ENCODE results near the gene GBX1. TPM values are rescaled to one million over a fixed set of nuclear protein-coding genes. Genes with fewer than 3 reads are reported as not detected.

Gene GBX1
- polyA plus RNA-seq, 1 donor (not counting 4 experiments of a cell fraction or from before 2014, with no cell fraction given), result not detected

GRCh38 chr7:151211155-151211772 is 43.8 kb upstream of the GBX1 start:
- no peak overlapping the region for H3K9ac ChIP-seq (ENCODE audit: control insufficient read depth, extremely low read depth, insufficient read depth, low read length)
- H4K20me1 ChIP-seq (ENCODE audit: control insufficient read depth, extremely low read depth, insufficient read depth, low read length), result no peaks in the 10 kb centered on the region
- no peak overlapping the region for H3K4me3 ChIP-seq (ENCODE audit: control insufficient read depth in 2 of 3, extremely low read depth in 1 of 3, insufficient read depth in 2 of 3, low read depth in 1 of 3, low read length in 3 of 3)
- peaks cover 2% of the 10 kb centered on the region for H3K9me1 ChIP-seq (ENCODE audit: control insufficient read depth, extremely low read depth, insufficient read depth, low read length)
- FAIRE-seq, result no peak
- H3K27ac ChIP-seq (ENCODE audit: control insufficient read depth, insufficient read depth, low read length), result no peak overlapping the region
- H2AFZ ChIP-seq (ENCODE audit: control insufficient read depth, low read length), result no peak overlapping the region
- peaks cover 19 to 22% of the 10 kb centered on the region in 2 experiments for H3K36me3 ChIP-seq (ENCODE audit: control insufficient read depth in 2 of 2, extremely low read depth in 1 of 2, insufficient read depth in 2 of 2, low read length in 2 of 2)
- dilution Hi-C loops (cut with MboI; ENCODE audit: extremely low pct_ligation_motif_present, low sequenced_read_pairs), result no loop called here
- H3K4me2 ChIP-seq (ENCODE audit: control insufficient read depth, extremely low read depth, insufficient read depth, low read depth, low read length), result no peak overlapping the region
- peaks cover 2% of the 10 kb centered on the region for H3K27me3 ChIP-seq (ENCODE audit: control insufficient read depth, extremely low read depth, insufficient read depth, low read length)
- no peak for TF ChIP-seq CTCF (optimal IDR thresholded peaks at IDR 0.05 in 1 of 3, IDR thresholded peaks at IDR 0.05 in 1 of 3, conservative IDR thresholded peaks at IDR 0.05 in 1 of 3; ENCODE audit: extremely low read depth in 1 of 3, insufficient read depth in 2 of 3, low read length in 3 of 3)
- TF ChIP-seq EZH2 (IDR thresholded peaks at IDR 0.05; ENCODE audit: low read length), result no peak
- H3K79me2 ChIP-seq (ENCODE audit: control insufficient read depth, insufficient read depth, low read length), result no peaks in the 10 kb centered on the region
- no peaks in the 10 kb centered on the region for H3K9me3 ChIP-seq (ENCODE audit: control insufficient read depth, low read depth, low read length)
- DNase-seq (ENCODE audit: low read depth, low spot score), result no peak
- no peaks in the 10 kb centered on the region for H3K4me1 ChIP-seq (ENCODE audit: control insufficient read depth, extremely low read depth, insufficient read depth, low read length)

GRCh38 chr7:151210087-151210854 is 42.8 kb upstream of the GBX1 start, which contains the start of gene H2BK1:
H2BK1 (minus strand) TSS chr7:151210488; CDS start chr7:151210318, 170 bp downstream.
- Histone ChIP-seq H3K27ac (ENCODE audit: control insufficient read depth, insufficient read depth, low read length) (no peak within 1 kb of the TSS), H3K79me2 (ENCODE audit: control insufficient read depth, insufficient read depth, low read length) (no peaks in the 10 kb centered on the region), H3K4me2 (ENCODE audit: control insufficient read depth, extremely low read depth, insufficient read depth, low read depth, low read length) (no peak within 1 kb of the TSS), H4K20me1 (ENCODE audit: control insufficient read depth, extremely low read depth, insufficient read depth, low read length) (no peaks in the 10 kb centered on the region), H3K9me1 (ENCODE audit: control insufficient read depth, extremely low read depth, insufficient read depth, low read length) (peaks cover 2% of the 10 kb centered on the region), H3K4me3 (ENCODE audit: control insufficient read depth in 2 of 3, extremely low read depth in 1 of 3, insufficient read depth in 2 of 3, low read depth in 1 of 3, low read length in 3 of 3) (no peak within 1 kb of the TSS), H3K4me1 (ENCODE audit: control insufficient read depth, extremely low read depth, insufficient read depth, low read length) (no peaks in the 10 kb centered on the region), H3K9ac (ENCODE audit: control insufficient read depth, extremely low read depth, insufficient read depth, low read length) (no peak within 1 kb of the TSS), H3K9me3 (ENCODE audit: control insufficient read depth, low read depth, low read length) (no peaks in the 10 kb centered on the region), H3K27me3 (ENCODE audit: control insufficient read depth, extremely low read depth, insufficient read depth, low read length) (peaks cover 12% of the 10 kb centered on the region), H2AFZ (ENCODE audit: control insufficient read depth, low read length) (no peak within 1 kb of the TSS), H3K36me3 (ENCODE audit: control insufficient read depth in 2 of 2, extremely low read depth in 1 of 2, insufficient read depth in 2 of 2, low read length in 2 of 2) (peaks cover 14 to 16% of the 10 kb centered on the region in 2 experiments)
- DNase-seq (ENCODE audit: low read depth, low spot score) (no peak), FAIRE-seq (no peak)
- dilution Hi-C loops (cut with MboI; ENCODE audit: extremely low pct_ligation_motif_present, low sequenced_read_pairs), result no loop called here
- no peak for TF ChIP-seq EZH2 (IDR thresholded peaks at IDR 0.05; ENCODE audit: low read length)
- no peak for TF ChIP-seq CTCF (optimal IDR thresholded peaks at IDR 0.05 in 1 of 3, IDR thresholded peaks at IDR 0.05 in 1 of 3, conservative IDR thresholded peaks at IDR 0.05 in 1 of 3; ENCODE audit: extremely low read depth in 1 of 3, insufficient read depth in 2 of 3, low read length in 3 of 3)
